ENCODE results near the gene RTN4R. TPM values are rescaled to one million over a fixed set of nuclear protein-coding genes. Genes with fewer than 3 reads are reported as not detected.

RTN4R gene
- total and polyA plus RNA-seq, 3 donors from 2014 or later = 2.1 to 6.1 (median 5.1) TPM

- H3K4me1 ChIP-seq = peaks cover 16% of the 10 kb centered on the region
- TF ChIP-seq CTCF (IDR thresholded peaks at IDR 0.05) (no peak), POLR2A (IDR thresholded peaks at IDR 0.05) (no peak)
- no peaks in the 10 kb centered on the region for H3K9me3 ChIP-seq
- H3K4me3 ChIP-seq = no peak overlapping the region
- H3K36me3 ChIP-seq (ENCODE audit: low read depth, missing control alignments) = no peaks in the 10 kb centered on the region
- intact Hi-C loops (cut with DNase I; ENCODE audit: low total_unique reads) = no loop called here
- H3K27me3 ChIP-seq = no peaks in the 10 kb centered on the region
- DNase-seq = no peak
- no peak overlapping the region for H3K27ac ChIP-seq
These were observed 16.6 kb downstream of the RTN4R start for GRCh38 chr22:20251491-20251890.

GRCh38 chr22:20249797-20250354, 18.2 kb downstream of the RTN4R start:
- H3K27ac ChIP-seq = no peak overlapping the region
- DNase-seq = peak; percentile 63
- intact Hi-C loops (cut with DNase I; ENCODE audit: low total_unique reads) = no loop called here

GRCh38 chr22:20248461-20248978, 19.6 kb downstream of the RTN4R start:
- no peak for DNase-seq
- no peak overlapping the region for H3K27ac ChIP-seq
- no peaks in the 10 kb centered on the region for H3K36me3 ChIP-seq (ENCODE audit: low read depth, missing control alignments)
- no peaks in the 10 kb centered on the region for H3K9me3 ChIP-seq
- peaks cover 22% of the 10 kb centered on the region for H3K4me1 ChIP-seq
- TF ChIP-seq POLR2A (IDR thresholded peaks at IDR 0.05) = no peak
- no peak for TF ChIP-seq CTCF (IDR thresholded peaks at IDR 0.05)
- WGBS, 2 donors = 92 to 97% methylated on average over 5 to 12 of the region's 12 CpGs
- intact Hi-C loops (cut with DNase I; ENCODE audit: low total_unique reads) = no loop called here
- H3K27me3 ChIP-seq = no peaks in the 10 kb centered on the region
- H3K4me3 ChIP-seq = no peak overlapping the region

More at GRCh38 chr22:20249797-20250354, 18.2 kb downstream of the RTN4R start:
- 28 to 32% methylated on average over 3 to 11 of the region's 11 CpGs for WGBS, 2 donors
- no peaks in the 10 kb centered on the region for H3K27me3 ChIP-seq
- no peaks in the 10 kb centered on the region for H3K36me3 ChIP-seq (ENCODE audit: low read depth, missing control alignments)
- H3K9me3 ChIP-seq = no peaks in the 10 kb centered on the region
- TF ChIP-seq POLR2A (IDR thresholded peaks at IDR 0.05) = no peak
- no peak for TF ChIP-seq CTCF (IDR thresholded peaks at IDR 0.05)
- H3K4me1 ChIP-seq = peaks cover 19% of the 10 kb centered on the region
- no peak overlapping the region for H3K4me3 ChIP-seq

- intact Hi-C loops (cut with DNase I; ENCODE audit: low total_unique reads) = no loop called here
- no peak for DNase-seq
- Histone ChIP-seq H3K4me3 (no peak overlapping the region), H3K27ac (no peak overlapping the region), H3K27me3 (no peaks in the 10 kb centered on the region), H3K36me3 (ENCODE audit: low read depth, missing control alignments) (no peaks in the 10 kb centered on the region), H3K4me1 (peaks cover 29% of the 10 kb centered on the region), H3K9me3 (no peaks in the 10 kb centered on the region)
- 92 to 95% methylated on average over 5 to 6 of the region's 6 CpGs for WGBS, 2 donors
- TF ChIP-seq POLR2A (IDR thresholded peaks at IDR 0.05) (no peak), CTCF (IDR thresholded peaks at IDR 0.05) (no peak)
These were observed 20.4 kb downstream of the RTN4R start for GRCh38 chr22:20247608-20248171.

Data from testis (tissue), 3 donors.